ACHN (cell line): ENCODE measurements around the gene PCCA.
"Not testable (repeated sequence)": the region's sequence is repeated elsewhere in the genome, so short reads cannot be mapped to it uniquely, and the experiment has no call there.

Source experiments
- DNase-seq: peaks from one replicate; pipeline ENCODE4 v3.0.0-alpha.2; 2015
- in situ Hi-C: cut with HindIII; loops from 2 replicates; pipeline ENCODE4 v1.10.0; 2017; ENCODE audit warnings: low sequenced_read_pairs, low pct_ligation_motif_present, low pct_unique_long_range_greater_than_20kb

Gene PCCA

GRCh38 chr13:100314132-100314910 is 225.4 kb downstream of the PCCA start:
- DNase-seq, result no peak
- in situ Hi-C loops, result no loop called here

DNA sequence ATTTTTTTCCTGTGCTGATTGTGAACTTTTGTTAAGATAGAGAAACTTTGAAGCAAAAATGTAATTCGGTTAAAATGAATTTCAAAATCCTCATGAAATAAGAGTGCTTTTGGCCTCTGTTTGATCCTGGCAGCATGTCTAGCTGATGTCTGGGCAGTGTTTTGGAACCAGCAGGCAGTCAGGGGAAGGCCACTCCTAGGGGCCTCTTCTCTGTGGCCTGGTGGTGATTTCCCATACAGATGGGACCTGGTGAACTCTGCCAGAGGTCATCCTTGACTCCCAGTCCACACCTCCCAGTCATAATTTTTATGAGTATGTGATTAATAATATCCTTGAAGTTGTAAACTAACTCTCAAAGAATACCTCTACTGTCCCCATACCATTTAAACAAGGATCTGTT is 226.6 kb downstream of the PCCA start:
- DNase-seq, result no peak
- in situ Hi-C loops, result no loop called here

DNA sequence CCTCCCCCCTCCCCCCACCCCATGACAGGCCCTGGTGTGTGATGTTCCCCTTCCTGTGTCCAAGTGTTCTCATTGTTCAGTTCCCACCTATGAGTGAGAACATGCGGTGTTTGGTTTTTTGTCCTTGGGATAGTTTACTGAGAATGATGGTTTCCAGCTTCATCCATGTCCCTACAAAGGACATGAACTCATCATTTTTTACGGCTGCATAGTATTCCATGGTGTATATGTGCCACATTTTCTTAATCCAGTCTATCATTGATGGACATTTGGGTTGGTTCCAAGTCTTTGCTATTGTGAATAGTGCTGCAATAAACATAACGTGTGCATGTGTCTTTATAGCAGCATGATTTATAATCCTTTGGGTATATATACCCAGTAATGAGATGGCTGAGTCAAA is 229.6 kb downstream of the PCCA start:
- in situ Hi-C loops, DNase-seq: not testable (repeated sequence)

- no peak for DNase-seq
- in situ Hi-C loops, result no loop called here
These were observed 235.0 kb downstream of the PCCA start for GRCh38 chr13:100323937-100324336.

DNA sequence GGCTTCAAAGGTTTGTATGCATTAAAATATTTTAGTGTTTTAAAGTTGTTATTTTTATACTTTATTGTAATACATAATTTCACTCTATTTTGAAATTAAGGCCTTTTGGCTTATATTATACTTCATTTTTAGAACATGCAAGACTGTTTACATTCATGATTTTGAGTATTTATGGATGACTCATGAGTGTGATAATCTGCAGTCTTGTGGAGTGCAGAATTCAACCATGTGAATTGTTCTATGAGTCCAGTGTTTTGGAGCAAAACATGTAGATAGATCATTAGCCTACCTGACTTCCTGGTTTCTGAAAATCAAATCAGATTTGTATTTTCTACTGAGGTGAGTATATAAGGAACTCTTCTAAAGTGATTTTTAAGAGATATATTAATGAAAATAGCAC is 241.8 kb downstream of the PCCA start:
- in situ Hi-C loops, result no loop called here
- no peak for DNase-seq

DNA sequence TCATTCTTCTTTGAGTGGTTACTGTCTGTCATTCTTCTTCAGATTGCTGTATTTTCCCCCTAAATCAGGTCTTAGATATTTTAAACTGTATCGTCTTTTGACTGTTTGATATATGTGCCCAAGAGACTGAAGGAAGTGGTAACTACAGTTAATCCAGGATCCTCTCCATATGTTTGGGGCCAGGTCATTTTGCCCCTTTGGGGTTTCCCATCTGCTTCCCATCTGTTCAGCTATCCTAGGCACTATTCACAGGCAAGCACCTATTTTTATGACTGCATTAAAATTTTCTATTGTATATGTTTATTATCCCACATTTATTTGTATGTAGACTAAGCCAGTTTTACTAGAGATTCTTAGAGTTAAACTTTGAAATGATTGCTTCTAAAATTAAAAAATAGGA is 244.2 kb downstream of the PCCA start:
- no peak for DNase-seq
- in situ Hi-C loops, result no loop called here

DNA sequence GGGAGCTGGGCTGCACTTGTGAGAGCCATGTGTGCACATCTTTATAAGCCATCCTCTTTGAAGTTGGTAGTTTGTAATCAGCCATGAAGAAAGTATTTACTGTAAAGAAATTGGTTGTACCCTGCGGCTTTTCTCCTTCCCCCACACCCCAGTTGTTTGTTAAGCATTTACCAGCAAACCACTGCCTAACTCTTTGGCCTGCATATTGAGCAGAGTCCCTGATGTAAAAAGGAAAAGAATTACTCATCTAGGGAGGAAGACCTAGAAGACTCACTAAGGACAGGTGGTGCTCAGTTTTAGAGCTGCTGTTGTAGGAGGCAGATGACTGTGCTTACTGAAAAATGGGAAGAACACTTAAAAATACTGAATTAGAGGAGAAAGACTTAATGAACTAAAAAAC is 245.3 kb downstream of the PCCA start:
- DNase-seq, result no peak
- in situ Hi-C loops, result no loop called here

GRCh38 chr13:100336795-100337516 is 248.1 kb downstream of the PCCA start:
- no peak for DNase-seq
- in situ Hi-C loops, result no loop called here

DNA sequence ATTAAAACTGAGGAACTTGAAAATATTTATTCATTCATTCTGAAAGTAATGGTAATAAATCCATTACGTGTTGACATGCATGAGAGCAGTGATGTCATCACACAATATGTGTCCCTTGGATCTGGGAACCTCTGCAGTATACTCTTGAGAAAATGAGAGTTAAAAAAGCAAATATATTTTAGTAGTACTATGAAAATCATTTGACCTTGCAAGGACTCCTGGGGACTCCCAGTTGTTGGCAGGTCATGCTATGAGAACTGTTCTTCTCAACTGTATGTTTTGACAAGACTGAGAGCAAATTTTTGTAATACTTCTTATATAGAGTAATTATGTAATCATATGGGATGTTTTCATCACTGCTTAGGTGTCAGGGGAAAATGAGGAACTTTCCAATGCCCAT is 249.4 kb downstream of the PCCA start:
- DNase-seq, result no peak
- in situ Hi-C loops, result no loop called here

GRCh38 chr13:100339411-100339940 is 250.6 kb downstream of the PCCA start:
- DNase-seq, result no peak
- in situ Hi-C loops, result no loop called here

- in situ Hi-C loops, result no loop called here
- no peak for DNase-seq
These were observed 252.0 kb downstream of the PCCA start for GRCh38 chr13:100340865-100341264.

DNA sequence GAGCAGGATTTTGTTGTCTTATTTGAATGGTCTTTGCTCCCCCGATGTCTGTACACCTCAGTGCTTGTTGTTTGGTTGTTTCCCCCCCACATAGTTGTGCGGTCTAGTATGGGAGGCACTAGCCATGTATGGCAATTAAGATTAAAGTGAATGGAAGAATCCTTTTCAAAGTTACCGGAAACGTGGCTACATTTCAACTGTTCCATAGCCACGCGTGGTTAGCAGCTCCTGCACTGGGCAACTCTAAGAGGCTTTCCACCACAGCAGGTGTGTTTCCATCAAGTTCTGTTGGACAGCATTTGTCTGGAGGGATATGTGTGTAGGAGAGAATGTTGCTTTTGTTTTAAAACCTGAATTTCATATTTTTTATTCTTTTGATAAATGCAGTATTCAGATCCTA is 252.4 kb downstream of the PCCA start:
- no peak for DNase-seq
- in situ Hi-C loops, result no loop called here

- no peak for DNase-seq
- in situ Hi-C loops, result no loop called here
These were observed 255.7 kb downstream of the PCCA start for GRCh38 chr13:100344544-100344943.

GRCh38 chr13:100347968-100348367 is 259.1 kb downstream of the PCCA start:
- no peak for DNase-seq
- in situ Hi-C loops, result no loop called here

DNA sequence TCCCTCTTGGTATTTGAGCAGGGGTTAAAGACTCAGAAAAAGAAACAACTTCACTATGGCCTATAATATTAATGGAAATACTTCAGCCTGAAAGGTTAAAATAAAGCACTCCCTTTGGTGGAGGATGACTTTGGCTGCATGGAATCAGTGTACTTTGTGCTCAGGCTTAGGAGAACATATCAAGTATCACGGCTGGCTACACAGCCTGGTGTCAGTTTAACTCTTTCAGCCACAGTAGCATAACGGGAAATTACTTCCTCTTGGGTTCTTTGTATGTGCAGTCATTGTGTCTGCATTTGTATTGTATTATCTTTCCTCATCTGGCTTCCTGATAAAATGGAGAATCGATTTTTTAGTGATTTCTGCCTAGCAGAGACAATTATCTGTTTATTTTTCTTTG is 260.7 kb downstream of the PCCA start:
- in situ Hi-C loops, result no loop called here
- no peak for DNase-seq

DNA sequence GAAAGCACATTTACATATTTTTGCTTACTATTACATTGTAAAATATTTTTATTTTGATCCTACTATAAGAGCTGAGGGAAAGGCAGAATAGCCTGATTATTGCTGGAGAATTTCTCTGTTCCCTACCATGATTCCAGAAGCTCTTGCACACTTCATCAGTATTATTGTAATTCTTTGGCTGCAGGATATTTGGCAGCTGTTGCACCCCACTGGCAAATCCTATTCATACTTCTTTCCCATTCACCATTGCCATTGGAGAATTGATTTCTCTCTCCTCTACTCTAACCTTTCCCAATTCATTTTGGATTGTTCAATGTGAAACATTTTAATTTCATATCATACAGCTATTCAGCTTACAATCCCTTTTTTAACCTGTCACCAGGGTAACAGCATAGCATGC is 261.7 kb downstream of the PCCA start:
- DNase-seq, result no peak
- in situ Hi-C loops, result no loop called here

- in situ Hi-C loops, result no loop called here
- no peak for DNase-seq
These were observed 267.5 kb downstream of the PCCA start for GRCh38 chr13:100356426-100356825.

GRCh38 chr13:100356889-100357288 is 268.0 kb downstream of the PCCA start:
- in situ Hi-C loops, result no loop called here
- DNase-seq, result no peak

DNA sequence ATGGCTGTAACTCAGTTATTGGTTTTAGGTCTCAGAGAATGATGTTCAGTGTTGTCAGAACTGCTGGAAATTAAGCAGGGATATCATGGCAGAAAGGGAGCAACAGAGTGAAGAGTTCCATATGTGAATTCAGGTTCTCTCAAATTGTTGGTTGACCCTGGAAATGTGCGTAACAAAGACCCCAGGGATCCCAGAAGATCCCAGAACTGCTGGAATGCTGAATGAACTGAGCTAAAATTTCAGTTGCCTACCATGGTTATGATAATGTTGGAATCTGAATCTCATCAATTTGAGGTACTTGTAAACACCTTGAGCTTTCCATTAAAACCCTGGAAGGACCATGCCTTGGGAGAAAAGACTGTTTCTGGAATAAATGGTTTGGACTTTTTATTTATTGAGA is 268.9 kb downstream of the PCCA start:
- in situ Hi-C loops, result no loop called here
- no peak for DNase-seq

- no peak for DNase-seq
- in situ Hi-C loops, result no loop called here
These were observed 272.6 kb downstream of the PCCA start for GRCh38 chr13:100361504-100361903.
